Lower leg skin (tissue), 3 donors: Measurements from ENCODE around the gene NDEL1.

Source experiments
- POLR2A ChIP-seq, 2 donors: fragments of 450-650 bp; IDR thresholded peaks; one replicate each; pipeline ENCODE4 v1.6.1; 2016 to 2017; ENCODE audit warnings: antibody characterized with exemption in 2 of 2, mild to moderate bottlenecking in 1 of 2, moderate library complexity in 1 of 2
- TF ChIP-seq, protein P1 (sequence below), 3 donors: fragments of 450-650 bp; IDR thresholded peaks; one replicate each; pipeline ENCODE4 v1.5.1; 2016; ENCODE audit warnings: antibody characterized with exemption in 3 of 3, mild to moderate bottlenecking in 3 of 3, moderate library complexity in 2 of 3

DNA sequence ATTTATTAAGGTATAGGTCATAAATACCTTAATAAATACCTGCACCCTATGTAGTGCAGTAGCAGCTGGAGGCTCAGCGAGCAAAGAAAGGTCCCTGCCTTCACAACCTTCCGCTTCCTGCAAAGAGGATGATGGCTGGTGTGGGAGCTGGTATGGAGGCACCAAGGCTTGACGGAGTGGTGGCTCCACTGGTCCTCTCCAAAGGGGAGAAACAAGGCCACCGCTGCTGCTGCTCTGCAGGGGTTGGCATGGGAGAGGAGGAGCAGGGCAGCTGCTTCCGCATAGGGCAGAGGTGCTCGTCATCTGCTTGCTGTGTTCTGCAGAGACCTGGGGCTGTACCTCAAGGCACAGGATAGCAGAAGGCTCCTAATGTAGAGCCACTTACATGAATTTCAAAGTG is 52.8 kb downstream of the NDEL1 start:
- TF ChIP-seq, protein P1, sequence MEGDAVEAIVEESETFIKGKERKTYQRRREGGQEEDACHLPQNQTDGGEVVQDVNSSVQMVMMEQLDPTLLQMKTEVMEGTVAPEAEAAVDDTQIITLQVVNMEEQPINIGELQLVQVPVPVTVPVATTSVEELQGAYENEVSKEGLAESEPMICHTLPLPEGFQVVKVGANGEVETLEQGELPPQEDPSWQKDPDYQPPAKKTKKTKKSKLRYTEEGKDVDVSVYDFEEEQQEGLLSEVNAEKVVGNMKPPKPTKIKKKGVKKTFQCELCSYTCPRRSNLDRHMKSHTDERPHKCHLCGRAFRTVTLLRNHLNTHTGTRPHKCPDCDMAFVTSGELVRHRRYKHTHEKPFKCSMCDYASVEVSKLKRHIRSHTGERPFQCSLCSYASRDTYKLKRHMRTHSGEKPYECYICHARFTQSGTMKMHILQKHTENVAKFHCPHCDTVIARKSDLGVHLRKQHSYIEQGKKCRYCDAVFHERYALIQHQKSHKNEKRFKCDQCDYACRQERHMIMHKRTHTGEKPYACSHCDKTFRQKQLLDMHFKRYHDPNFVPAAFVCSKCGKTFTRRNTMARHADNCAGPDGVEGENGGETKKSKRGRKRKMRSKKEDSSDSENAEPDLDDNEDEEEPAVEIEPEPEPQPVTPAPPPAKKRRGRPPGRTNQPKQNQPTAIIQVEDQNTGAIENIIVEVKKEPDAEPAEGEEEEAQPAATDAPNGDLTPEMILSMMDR (IDR thresholded peaks at IDR 0.05), result no peak
- TF ChIP-seq POLR2A (IDR thresholded peaks at IDR 0.05), result no peak
